ENCODE measurements around the gene ACIN1. TPM values are rescaled to one million over a fixed set of nuclear protein-coding genes. Genes with fewer than 3 reads are reported as not detected.

ACIN1 gene
- total and polyA plus RNA-seq, 2 of the 13 experiments (the other 11 are each of a cell fraction or from before 2014, with no cell fraction given): 165 to 183 TPM

DNA sequence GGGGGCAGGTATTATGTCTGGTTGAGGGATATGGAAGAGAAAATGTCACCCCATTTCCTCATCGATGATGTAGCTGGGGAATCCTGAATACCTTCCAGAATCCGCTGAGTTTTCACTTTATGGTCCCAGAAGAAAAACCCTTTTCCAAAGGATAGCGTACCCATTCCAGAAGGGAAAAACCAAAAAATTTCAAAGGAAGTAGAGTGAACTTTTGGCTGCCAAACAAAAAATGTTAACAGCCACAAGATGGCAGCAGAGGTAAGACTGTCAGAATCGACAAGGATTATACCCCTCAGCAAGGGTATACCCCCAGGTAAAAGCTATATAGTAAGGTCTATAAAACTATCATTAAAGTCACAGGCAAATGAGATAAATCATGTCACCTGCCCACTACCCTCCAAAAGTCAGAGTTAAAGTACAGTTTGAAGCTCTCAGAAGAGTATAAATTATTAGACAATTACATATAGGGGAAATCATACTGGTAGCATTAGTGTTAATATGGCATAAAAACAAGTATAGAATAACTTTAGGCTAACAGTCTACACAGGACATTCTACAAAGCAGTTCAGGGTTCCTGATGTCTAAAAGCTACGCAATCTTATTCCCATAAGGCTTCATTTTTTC lies 18.0 kb downstream of the ACIN1 start:
- peak; percentile 57 for ATAC-seq
- CTCF ChIA-PET (ENCODE audit: low intra/inter-chr PET ratio, low total read pairs): interaction anchor here (0.9 to 4.1 kb wide), 8 partner anchors 8 to 110 kb away, joined by 3 to 20 read pairs (median 8); partner anchors contain the start of genes ACIN1 and CDH24
- Histone ChIP-seq H3K27ac (ENCODE audit: extremely low read length, insufficient read depth, low read length) (no peak overlapping the region), H2AFZ (ENCODE audit: low read length) (no peak overlapping the region), H3K4me3 (replicated peaks in 1 of 3; ENCODE audit: insufficient read depth in 1 of 3, low read depth in 2 of 3, low read length in 3 of 3) (no peak overlapping the region), H3K9me3 (ENCODE audit: low read length) (no peaks in the 10 kb centered on the region), H3K4me1 (ENCODE audit: insufficient read depth, low read length) (peaks cover 9% of the 10 kb centered on the region), H3K79me2 (ENCODE audit: insufficient read depth, low read length) (peaks cover 1% of the 10 kb centered on the region), H3K27me3 (ENCODE audit: control insufficient read depth in 1 of 2, insufficient read depth in 2 of 2, low read length in 2 of 2) (no peaks in the 10 kb centered on the region), H3K9ac (ENCODE audit: insufficient read depth, low read depth, low read length) (no peak overlapping the region), H4K20me1 (ENCODE audit: insufficient read depth, low read length) (peaks cover 9% of the 10 kb centered on the region; the same call in 1 of the 2 replicates), H3K36me3 (replicated peaks in 1 of 2; ENCODE audit: control insufficient read depth in 1 of 2, insufficient read depth in 2 of 2, low read length in 2 of 2) (peaks cover 64 to 95% of the 10 kb centered on the region in 2 experiments), H3K4me2 (ENCODE audit: low read depth, low read length) (no peak overlapping the region)
- no TSS peak for BruUV-seq (replicated peaks)
- in situ Hi-C loops (cut with HindIII; ENCODE audit: extremely low pct_ligation_motif_present, low pct_unique_long_range_greater_than_20kb) (no loop called here), intact Hi-C loops (cut with micrococcal nuclease; ENCODE audit: unreplicated experiment) (loop anchor here (1.0 kb wide), 2 partner anchors 8 to 32 kb away; no protein-coding TSS in a partner anchor)
- WGBS (ENCODE audit: low lambda C conversion rate): 79% methylated on average over 5 of the region's 5 CpGs
- DNase-seq (ENCODE audit: low spot score): peak; percentile 68
- FAIRE-seq: peak; percentile 48
- POLR2A ChIA-PET: interaction anchor here (0.8 to 5.8 kb wide), 7 partner anchors 8 to 103 kb away, joined by 3 to 85 read pairs (median 5); partner anchors contain the start of genes ACIN1, AJUBA and C14orf119
- TF ChIP-seq, protein P1, sequence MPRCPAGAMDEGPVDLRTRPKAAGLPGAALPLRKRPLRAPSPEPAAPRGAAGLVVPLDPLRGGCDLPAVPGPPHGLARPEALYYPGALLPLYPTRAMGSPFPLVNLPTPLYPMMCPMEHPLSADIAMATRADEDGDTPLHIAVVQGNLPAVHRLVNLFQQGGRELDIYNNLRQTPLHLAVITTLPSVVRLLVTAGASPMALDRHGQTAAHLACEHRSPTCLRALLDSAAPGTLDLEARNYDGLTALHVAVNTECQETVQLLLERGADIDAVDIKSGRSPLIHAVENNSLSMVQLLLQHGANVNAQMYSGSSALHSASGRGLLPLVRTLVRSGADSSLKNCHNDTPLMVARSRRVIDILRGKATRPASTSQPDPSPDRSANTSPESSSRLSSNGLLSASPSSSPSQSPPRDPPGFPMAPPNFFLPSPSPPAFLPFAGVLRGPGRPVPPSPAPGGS (CRISPR knock-in tag; IDR thresholded peaks at IDR 0.05): no peak
- TF ChIP-seq, protein P2, sequence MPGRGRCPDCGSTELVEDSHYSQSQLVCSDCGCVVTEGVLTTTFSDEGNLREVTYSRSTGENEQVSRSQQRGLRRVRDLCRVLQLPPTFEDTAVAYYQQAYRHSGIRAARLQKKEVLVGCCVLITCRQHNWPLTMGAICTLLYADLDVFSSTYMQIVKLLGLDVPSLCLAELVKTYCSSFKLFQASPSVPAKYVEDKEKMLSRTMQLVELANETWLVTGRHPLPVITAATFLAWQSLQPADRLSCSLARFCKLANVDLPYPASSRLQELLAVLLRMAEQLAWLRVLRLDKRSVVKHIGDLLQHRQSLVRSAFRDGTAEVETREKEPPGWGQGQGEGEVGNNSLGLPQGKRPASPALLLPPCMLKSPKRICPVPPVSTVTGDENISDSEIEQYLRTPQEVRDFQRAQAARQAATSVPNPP (CRISPR knock-in tag; IDR thresholded peaks at IDR 0.05): no peak
- TF ChIP-seq TOE1 (CRISPR knock-in tag; IDR thresholded peaks at IDR 0.05) (0 out of 2 replicates have a peak, but pooled peaks have one; percentile 65), SMC3 (IDR thresholded peaks at IDR 0.05; ENCODE audit: low read length) (peak; percentile 63), CBX1 (IDR thresholded peaks at IDR 0.05; ENCODE audit: low read depth) (no peak), ZNF564 (CRISPR knock-in tag; IDR thresholded peaks at IDR 0.05) (no peak), MTA3 (CRISPR knock-in tag; IDR thresholded peaks at IDR 0.05) (no peak), SRF (IDR thresholded peaks at IDR 0.05; ENCODE audit: low read depth, low read length) (no peak)
- TF ChIP-seq, protein P3, sequence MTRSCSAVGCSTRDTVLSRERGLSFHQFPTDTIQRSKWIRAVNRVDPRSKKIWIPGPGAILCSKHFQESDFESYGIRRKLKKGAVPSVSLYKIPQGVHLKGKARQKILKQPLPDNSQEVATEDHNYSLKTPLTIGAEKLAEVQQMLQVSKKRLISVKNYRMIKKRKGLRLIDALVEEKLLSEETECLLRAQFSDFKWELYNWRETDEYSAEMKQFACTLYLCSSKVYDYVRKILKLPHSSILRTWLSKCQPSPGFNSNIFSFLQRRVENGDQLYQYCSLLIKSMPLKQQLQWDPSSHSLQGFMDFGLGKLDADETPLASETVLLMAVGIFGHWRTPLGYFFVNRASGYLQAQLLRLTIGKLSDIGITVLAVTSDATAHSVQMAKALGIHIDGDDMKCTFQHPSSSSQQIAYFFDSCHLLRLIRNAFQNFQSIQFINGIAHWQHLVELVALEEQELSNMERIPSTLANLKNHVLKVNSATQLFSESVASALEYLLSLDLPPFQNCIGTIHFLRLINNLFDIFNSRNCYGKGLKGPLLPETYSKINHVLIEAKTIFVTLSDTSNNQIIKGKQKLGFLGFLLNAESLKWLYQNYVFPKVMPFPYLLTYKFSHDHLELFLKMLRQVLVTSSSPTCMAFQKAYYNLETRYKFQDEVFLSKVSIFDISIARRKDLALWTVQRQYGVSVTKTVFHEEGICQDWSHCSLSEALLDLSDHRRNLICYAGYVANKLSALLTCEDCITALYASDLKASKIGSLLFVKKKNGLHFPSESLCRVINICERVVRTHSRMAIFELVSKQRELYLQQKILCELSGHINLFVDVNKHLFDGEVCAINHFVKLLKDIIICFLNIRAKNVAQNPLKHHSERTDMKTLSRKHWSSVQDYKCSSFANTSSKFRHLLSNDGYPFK (CRISPR knock-in tag; IDR thresholded peaks at IDR 0.05; ENCODE audit: borderline replicate concordance): no peak
- TF ChIP-seq, protein P4, sequence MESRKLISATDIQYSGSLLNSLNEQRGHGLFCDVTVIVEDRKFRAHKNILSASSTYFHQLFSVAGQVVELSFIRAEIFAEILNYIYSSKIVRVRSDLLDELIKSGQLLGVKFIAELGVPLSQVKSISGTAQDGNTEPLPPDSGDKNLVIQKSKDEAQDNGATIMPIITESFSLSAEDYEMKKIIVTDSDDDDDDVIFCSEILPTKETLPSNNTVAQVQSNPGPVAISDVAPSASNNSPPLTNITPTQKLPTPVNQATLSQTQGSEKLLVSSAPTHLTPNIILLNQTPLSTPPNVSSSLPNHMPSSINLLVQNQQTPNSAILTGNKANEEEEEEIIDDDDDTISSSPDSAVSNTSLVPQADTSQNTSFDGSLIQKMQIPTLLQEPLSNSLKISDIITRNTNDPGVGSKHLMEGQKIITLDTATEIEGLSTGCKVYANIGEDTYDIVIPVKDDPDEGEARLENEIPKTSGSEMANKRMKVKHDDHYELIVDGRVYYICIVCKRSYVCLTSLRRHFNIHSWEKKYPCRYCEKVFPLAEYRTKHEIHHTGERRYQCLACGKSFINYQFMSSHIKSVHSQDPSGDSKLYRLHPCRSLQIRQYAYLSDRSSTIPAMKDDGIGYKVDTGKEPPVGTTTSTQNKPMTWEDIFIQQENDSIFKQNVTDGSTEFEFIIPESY (CRISPR knock-in tag; IDR thresholded peaks at IDR 0.05): no peak
- TF ChIP-seq, protein P5, sequence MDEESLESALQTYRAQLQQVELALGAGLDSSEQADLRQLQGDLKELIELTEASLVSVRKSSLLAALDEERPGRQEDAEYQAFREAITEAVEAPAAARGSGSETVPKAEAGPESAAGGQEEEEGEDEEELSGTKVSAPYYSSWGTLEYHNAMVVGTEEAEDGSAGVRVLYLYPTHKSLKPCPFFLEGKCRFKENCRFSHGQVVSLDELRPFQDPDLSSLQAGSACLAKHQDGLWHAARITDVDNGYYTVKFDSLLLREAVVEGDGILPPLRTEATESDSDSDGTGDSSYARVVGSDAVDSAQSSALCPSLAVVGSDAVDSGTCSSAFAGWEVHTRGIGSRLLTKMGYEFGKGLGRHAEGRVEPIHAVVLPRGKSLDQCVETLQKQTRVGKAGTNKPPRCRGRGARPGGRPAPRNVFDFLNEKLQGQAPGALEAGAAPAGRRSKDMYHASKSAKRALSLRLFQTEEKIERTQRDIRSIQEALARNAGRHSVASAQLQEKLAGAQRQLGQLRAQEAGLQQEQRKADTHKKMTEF (CRISPR knock-in tag; IDR thresholded peaks at IDR 0.05): 0 out of 2 replicates have a peak, but pooled peaks have one; percentile 19

Data from HepG2 (cell line).